MM.1S (cell line): Measurements from ENCODE around the gene TTLL10.

Experiments
- DNase-seq: peaks from one replicate; pipeline ENCODE4 v3.0.0-alpha.2; 2015
- H2AFZ ChIP-seq: fragments of 300-600 bp; sonication (generic); 2 replicates; pipeline ENCODE4 v1.6.0; 2016; ENCODE audit warnings: antibody characterized with exemption, low read length
- H3F3A ChIP-seq: fragments of 300-600 bp; sonication (generic); 2 replicates; pipeline ENCODE4 v1.6.1; 2016; ENCODE audit warnings: mild to moderate bottlenecking, antibody characterized with exemption, low read length, moderate library complexity, mixed read lengths; ENCODE audit not compliant: insufficient read depth
- H3K27ac ChIP-seq: fragments of 300-600 bp; sonication (generic); 2 replicates; pipeline ENCODE4 v1.5.1; 2016; ENCODE audit warnings: mild to moderate bottlenecking, low read length
- H3K27me3 ChIP-seq: fragments of 300-600 bp; sonication (generic); replicated peaks from 2 replicates; pipeline ENCODE4 v1.6.0; 2016; ENCODE audit warnings: low read length; ENCODE audit not compliant: insufficient read depth
- H3K36me3 ChIP-seq: fragments of 300-600 bp; sonication (generic); replicated peaks from 2 replicates; pipeline ENCODE4 v1.6.1; 2016; ENCODE audit warnings: mild to moderate bottlenecking, low read length, mixed read lengths; ENCODE audit not compliant: insufficient read depth
- H3K4me1 ChIP-seq: fragments of 300-600 bp; sonication (generic); 2 replicates; pipeline ENCODE4 v1.6.1; 2016; ENCODE audit warnings: low read length, mixed read lengths
- H3K4me2 ChIP-seq: fragments of 300-600 bp; sonication (generic); 2 replicates; pipeline ENCODE4 v1.6.0; 2016; ENCODE audit warnings: low read depth, low read length
- H3K4me3 ChIP-seq: fragments of 300-600 bp; sonication (generic); 2 replicates; pipeline ENCODE4 v1.5.1; 2016; ENCODE audit warnings: low read length, mixed read lengths
- H3K79me2 ChIP-seq: fragments of 300-600 bp; sonication (generic); 2 replicates; pipeline ENCODE4 v1.6.1; 2016; ENCODE audit warnings: mixed run types, low read length, mixed read lengths
- H3K9ac ChIP-seq: fragments of 300-600 bp; sonication (generic); 2 replicates; pipeline ENCODE4 v1.6.1; 2016; ENCODE audit warnings: low read length, mixed read lengths
- H3K9me2 ChIP-seq: fragments of 300-600 bp; sonication (generic); replicated peaks from 2 replicates; pipeline ENCODE4 v1.6.1; 2016; ENCODE audit warnings: mild to moderate bottlenecking, low read length, mixed read lengths; ENCODE audit not compliant: insufficient read depth
- H3K9me3 ChIP-seq: fragments of 300-600 bp; sonication (generic); replicated peaks from 2 replicates; pipeline ENCODE4 v1.6.1; 2016; ENCODE audit warnings: mild to moderate bottlenecking, low read length, mixed read lengths; ENCODE audit not compliant: insufficient read depth
- H4K20me1 ChIP-seq: fragments of 300-600 bp; sonication (generic); 2 replicates; pipeline ENCODE4 v1.6.1; 2016; ENCODE audit warnings: mild to moderate bottlenecking, low read length, moderate library complexity, mixed read lengths; ENCODE audit not compliant: insufficient read depth
- EZH2 ChIP-seq: fragments of 300-600 bp; sonication (generic); optimal IDR thresholded peaks from 2 replicates; pipeline ENCODE3; 2017; ENCODE audit warnings: low read depth, mild to moderate bottlenecking, antibody characterized with exemption, low read length, mixed read lengths
- EZH2phosphoT487 ChIP-seq: fragments of 300-600 bp; sonication (generic); IDR thresholded peaks from 2 replicates; pipeline ENCODE4 v1.6.1; 2018; ENCODE audit warnings: antibody characterized with exemption, low read length
- TF ChIP-seq, protein P1 (sequence below): fragments of 300-600 bp; sonication (generic); IDR thresholded peaks from 2 replicates; pipeline ENCODE4 v1.5.1; 2016; ENCODE audit warnings: antibody characterized with exemption, low read length, mixed read lengths

TTLL10 gene

DNA sequence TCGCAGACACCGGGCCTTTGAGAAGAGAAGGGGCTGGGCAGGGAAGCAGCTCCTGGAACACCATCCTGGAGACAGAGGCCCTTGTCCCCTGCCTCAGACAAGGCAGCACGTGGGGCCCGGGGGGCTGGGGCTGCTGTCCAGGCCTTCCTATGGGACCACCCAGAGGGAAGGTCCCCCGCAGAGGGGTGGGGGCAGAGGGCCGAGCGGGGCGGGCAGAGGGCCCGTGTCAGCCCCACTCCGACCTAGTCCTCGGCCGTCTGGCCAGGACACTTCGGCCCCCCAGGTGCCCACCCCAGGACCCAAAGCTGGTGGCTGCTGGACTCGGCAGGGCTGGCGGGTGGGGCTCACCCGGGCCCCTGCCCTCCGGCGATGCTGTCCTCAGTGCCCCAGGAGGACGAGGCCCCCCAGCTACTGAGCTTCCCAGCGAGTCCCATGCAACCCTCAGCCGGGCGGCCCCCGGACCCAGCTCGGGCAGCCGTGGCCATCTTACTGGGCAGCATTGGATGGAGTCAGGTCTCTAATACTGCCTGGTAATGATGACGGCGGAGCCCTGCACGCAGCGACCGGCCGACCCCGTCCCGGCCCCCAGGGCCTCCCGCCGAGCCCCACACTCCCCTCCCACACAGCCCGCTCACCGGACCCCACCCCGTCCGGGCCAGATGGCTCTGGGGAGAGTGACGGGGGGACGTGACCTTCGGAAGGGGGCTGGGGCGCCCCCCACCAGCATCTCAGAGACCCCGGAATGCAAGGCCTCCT lies 6.9 kb upstream of the TTLL10 start:
- no peak overlapping the region for H3K27ac ChIP-seq
- no peaks in the 10 kb centered on the region for H4K20me1 ChIP-seq
- no peaks in the 10 kb centered on the region for H3F3A ChIP-seq
- no peak for DNase-seq
- no peaks in the 10 kb centered on the region for H3K9me2 ChIP-seq
- no peaks in the 10 kb centered on the region for H3K36me3 ChIP-seq
- H2AFZ ChIP-seq = no peak overlapping the region
- H3K4me1 ChIP-seq = no peaks in the 10 kb centered on the region
- H3K79me2 ChIP-seq = no peaks in the 10 kb centered on the region
- H3K4me2 ChIP-seq = no peak overlapping the region
- peaks cover 98% of the 10 kb centered on the region for H3K27me3 ChIP-seq
- no peaks in the 10 kb centered on the region for H3K9me3 ChIP-seq
- H3K4me3 ChIP-seq = no peak overlapping the region
- no peak overlapping the region for H3K9ac ChIP-seq
- no peak for TF ChIP-seq EZH2phosphoT487
- TF ChIP-seq, protein P1, sequence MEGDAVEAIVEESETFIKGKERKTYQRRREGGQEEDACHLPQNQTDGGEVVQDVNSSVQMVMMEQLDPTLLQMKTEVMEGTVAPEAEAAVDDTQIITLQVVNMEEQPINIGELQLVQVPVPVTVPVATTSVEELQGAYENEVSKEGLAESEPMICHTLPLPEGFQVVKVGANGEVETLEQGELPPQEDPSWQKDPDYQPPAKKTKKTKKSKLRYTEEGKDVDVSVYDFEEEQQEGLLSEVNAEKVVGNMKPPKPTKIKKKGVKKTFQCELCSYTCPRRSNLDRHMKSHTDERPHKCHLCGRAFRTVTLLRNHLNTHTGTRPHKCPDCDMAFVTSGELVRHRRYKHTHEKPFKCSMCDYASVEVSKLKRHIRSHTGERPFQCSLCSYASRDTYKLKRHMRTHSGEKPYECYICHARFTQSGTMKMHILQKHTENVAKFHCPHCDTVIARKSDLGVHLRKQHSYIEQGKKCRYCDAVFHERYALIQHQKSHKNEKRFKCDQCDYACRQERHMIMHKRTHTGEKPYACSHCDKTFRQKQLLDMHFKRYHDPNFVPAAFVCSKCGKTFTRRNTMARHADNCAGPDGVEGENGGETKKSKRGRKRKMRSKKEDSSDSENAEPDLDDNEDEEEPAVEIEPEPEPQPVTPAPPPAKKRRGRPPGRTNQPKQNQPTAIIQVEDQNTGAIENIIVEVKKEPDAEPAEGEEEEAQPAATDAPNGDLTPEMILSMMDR = no peak
- no peak for TF ChIP-seq EZH2

DNA sequence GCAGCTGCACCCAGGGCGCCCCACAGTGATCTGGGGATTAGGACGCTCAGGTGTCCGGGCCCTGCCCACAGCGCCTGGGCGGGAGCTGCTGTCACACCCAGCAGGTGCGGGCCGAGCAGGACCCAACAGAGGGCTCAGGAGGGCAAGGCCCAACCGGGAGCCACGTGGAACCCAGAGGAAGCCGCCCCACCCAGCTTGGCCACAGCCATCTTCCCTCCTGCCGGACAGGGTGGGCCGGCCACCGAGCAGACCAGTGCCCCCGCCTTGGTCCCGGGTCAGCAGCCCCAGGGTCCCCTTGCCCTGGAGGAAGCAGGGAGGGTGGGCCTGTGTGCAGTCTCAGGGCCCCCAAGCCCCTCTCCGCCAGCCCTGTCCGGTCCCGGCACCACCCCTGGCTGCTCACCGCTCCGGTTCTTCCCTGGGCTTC lies 6.3 kb upstream of the TTLL10 start:
- Histone ChIP-seq H3K27ac (no peak overlapping the region), H3K4me3 (no peak overlapping the region), H3K4me2 (no peak overlapping the region), H3K9ac (no peak overlapping the region), H3K9me2 (no peaks in the 10 kb centered on the region), H3K9me3 (no peaks in the 10 kb centered on the region), H3K79me2 (no peaks in the 10 kb centered on the region), H3K27me3 (peaks cover 98% of the 10 kb centered on the region), H2AFZ (no peak overlapping the region), H3K4me1 (no peaks in the 10 kb centered on the region), H4K20me1 (no peaks in the 10 kb centered on the region), H3F3A (no peaks in the 10 kb centered on the region), H3K36me3 (no peaks in the 10 kb centered on the region)
- TF ChIP-seq, protein P1 = no peak
- no peak for TF ChIP-seq EZH2phosphoT487
- TF ChIP-seq EZH2 = no peak
- DNase-seq = no peak

DNA sequence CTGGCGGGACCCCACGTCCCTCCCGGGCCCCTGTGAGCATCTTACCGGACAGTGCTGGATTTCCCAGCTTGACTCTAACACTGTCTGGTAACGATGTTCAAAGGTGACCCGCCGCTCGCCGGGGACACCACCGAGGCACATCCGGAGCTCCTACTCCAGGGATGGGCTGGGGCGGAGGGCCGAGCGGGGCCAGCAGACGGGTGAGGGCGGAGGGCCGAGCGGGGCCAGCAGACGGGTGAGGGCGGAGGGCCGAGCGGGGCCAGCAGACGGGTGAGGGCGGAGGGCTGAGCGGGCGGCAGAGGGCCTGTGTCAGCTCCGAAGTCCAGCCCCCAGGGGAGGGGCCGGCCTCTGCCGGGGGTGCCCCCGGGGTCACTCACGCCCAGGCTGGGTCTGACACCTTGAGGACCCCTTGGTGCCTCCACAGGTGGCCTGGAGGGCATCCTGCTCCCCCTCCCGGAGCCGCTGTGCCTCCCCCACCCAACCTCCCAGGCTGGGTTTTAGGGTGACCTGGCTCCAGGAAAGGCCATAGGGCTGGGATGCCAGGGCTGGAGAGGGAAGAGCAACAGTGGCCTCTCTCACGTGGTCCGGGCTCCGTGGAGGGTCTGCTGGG lies 5.7 kb upstream of the TTLL10 start:
- no peak for TF ChIP-seq EZH2
- no peak for TF ChIP-seq EZH2phosphoT487
- TF ChIP-seq, protein P1 = no peak
- Histone ChIP-seq H4K20me1 (no peaks in the 10 kb centered on the region), H3K27me3 (peaks cover 96% of the 10 kb centered on the region), H3K4me3 (no peak overlapping the region), H3K36me3 (no peaks in the 10 kb centered on the region), H3K9me3 (no peaks in the 10 kb centered on the region), H3K4me2 (no peak overlapping the region), H3K9me2 (no peaks in the 10 kb centered on the region), H3K79me2 (no peaks in the 10 kb centered on the region), H2AFZ (no peak overlapping the region), H3K9ac (no peak overlapping the region), H3K27ac (no peak overlapping the region), H3K4me1 (no peaks in the 10 kb centered on the region), H3F3A (no peaks in the 10 kb centered on the region)
- no peak for DNase-seq
